Tibial artery (tissue), 4 donors: ENCODE measurements around the gene SLC5A8.

Experiments used
- DNase-seq, 2 donors: peaks; one replicate each; pipeline ENCODE4 v3.0.0-alpha.2; 2019
- H3K27ac ChIP-seq, 2 donors: fragments of 200-600 bp; sonication (generic) in 1 of 2; 1 replicate in 1 of 2; 2 replicates in 1 of 2; pipeline ENCODE4 v1.5.1; 2018 to 2019; ENCODE audit warnings: mild to moderate bottlenecking in 1 of 2
- H3K27me3 ChIP-seq, 2 donors: fragments of 200-600 bp; sonication (generic) in 1 of 2; one replicate each; pipeline versions ENCODE4 v1.5.1 to v1.6.0; 2016 to 2019
- H3K36me3 ChIP-seq, 3 donors: fragments of 200-600 bp; sonication (generic) in 2 of 3; one replicate each; pipeline ENCODE4 v1.5.1; 2016 to 2019; ENCODE audit warnings: mild to moderate bottlenecking in 2 of 3
- H3K4me1 ChIP-seq, 4 donors: fragments of 200-600 bp; sonication (generic) in 2 of 4; 1 replicate in 3 of 4; 2 replicates in 1 of 4; pipeline ENCODE4 v1.5.1; 2016 to 2019
- H3K4me3 ChIP-seq, 2 donors: fragments of 200-600 bp; sonication (generic) in 1 of 2; 1 replicate in 1 of 2; 2 replicates in 1 of 2; pipeline ENCODE4 v1.5.1; 2018 to 2019; ENCODE audit warnings: mild to moderate bottlenecking in 2 of 2
- H3K9me3 ChIP-seq, 3 donors: fragments of 200-600 bp; sonication (generic) in 1 of 3; one replicate each; pipeline ENCODE4 v1.5.1; 2016 to 2019
- intact Hi-C: fragments of 100-400 bp; cut with DNase I; formaldehyde crosslinking; loops from one replicate; pipeline ENCODE4 v1.15.0; 2023; ENCODE audit warnings: low total_unique reads
- TF ChIP-seq, protein P1 (sequence below), 2 experiments: fragments of 200-600 bp in 1 of 2; fragments of 450-650 bp in 1 of 2; IDR thresholded peaks; one replicate each; pipeline ENCODE4 v1.5.1; 2017 to 2019; ENCODE audit warnings: antibody characterized with exemption in 2 of 2, mild to moderate bottlenecking in 1 of 2, moderate library complexity in 1 of 2

Gene SLC5A8

DNA sequence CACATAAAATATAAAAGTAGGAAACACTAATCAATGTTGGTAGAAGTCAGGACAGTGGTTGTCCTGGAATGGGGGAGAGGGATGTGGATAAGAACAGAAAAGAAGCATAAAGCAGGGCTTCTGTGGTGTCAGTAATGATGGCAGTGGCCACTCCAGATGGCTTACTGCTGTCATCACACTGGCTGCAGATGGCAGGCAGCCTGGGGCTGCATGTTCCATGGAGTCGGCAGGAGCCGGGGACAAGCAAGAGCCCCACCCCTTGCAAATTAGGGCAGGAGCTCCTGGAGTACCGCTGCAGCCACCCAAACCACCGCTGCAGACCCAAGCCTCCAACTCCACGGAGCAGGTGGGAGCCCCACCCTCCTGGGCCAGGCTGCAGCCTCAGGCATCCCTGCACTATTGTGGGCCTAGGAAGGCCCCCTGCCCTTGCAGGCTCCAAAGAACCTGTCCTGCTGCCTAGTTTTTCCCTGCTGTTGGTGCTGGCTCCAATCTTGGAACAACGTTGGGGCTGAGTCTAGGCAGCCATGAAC lies 28.8 kb upstream of the SLC5A8 start:
- no peak for DNase-seq
- H3K9me3 ChIP-seq = no peaks in the 10 kb centered on the region
- no peak overlapping the region for H3K4me3 ChIP-seq
- no peak overlapping the region for H3K27ac ChIP-seq
- TF ChIP-seq, protein P1, sequence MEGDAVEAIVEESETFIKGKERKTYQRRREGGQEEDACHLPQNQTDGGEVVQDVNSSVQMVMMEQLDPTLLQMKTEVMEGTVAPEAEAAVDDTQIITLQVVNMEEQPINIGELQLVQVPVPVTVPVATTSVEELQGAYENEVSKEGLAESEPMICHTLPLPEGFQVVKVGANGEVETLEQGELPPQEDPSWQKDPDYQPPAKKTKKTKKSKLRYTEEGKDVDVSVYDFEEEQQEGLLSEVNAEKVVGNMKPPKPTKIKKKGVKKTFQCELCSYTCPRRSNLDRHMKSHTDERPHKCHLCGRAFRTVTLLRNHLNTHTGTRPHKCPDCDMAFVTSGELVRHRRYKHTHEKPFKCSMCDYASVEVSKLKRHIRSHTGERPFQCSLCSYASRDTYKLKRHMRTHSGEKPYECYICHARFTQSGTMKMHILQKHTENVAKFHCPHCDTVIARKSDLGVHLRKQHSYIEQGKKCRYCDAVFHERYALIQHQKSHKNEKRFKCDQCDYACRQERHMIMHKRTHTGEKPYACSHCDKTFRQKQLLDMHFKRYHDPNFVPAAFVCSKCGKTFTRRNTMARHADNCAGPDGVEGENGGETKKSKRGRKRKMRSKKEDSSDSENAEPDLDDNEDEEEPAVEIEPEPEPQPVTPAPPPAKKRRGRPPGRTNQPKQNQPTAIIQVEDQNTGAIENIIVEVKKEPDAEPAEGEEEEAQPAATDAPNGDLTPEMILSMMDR (IDR thresholded peaks at IDR 0.05) = no peak
- no peaks in the 10 kb centered on the region for H3K4me1 ChIP-seq
- intact Hi-C loops = loop anchor here (5.0 kb wide), 1 partner anchor 167 kb away; no protein-coding TSS in a partner anchor
- no peaks in the 10 kb centered on the region for H3K36me3 ChIP-seq
- peaks cover 0 to 4% of the 10 kb centered on the region in 2 donors for H3K27me3 ChIP-seq

DNA sequence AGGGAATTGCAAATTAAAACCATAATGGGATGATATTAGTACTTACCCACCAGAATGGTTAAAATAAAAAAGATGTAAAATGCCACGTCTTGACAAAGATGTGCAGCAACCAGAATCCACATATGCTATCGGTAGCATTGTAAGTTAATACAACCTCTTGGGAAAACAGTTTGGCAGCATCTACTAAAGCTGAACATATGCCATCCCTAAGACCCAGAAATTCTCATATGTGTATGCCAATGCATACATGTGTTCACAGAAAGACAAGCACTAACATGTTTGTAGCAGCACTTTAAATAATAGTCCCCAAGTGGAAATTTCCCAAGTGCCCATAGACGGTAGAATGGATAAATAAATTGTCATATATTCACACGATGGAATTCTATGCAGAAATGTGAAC lies 28.3 kb upstream of the SLC5A8 start:
- Histone ChIP-seq H3K27me3 (peaks cover 0 to 4% of the 10 kb centered on the region in 2 donors), H3K36me3 (no peaks in the 10 kb centered on the region), H3K9me3 (no peaks in the 10 kb centered on the region), H3K4me1 (no peaks in the 10 kb centered on the region), H3K27ac (no peak overlapping the region), H3K4me3 (no peak overlapping the region)
- TF ChIP-seq, protein P1 (IDR thresholded peaks at IDR 0.05) = no peak
- DNase-seq = no peak
- intact Hi-C loops = loop anchor here (5.0 kb wide), 1 partner anchor 166 kb away; no protein-coding TSS in a partner anchor

DNA sequence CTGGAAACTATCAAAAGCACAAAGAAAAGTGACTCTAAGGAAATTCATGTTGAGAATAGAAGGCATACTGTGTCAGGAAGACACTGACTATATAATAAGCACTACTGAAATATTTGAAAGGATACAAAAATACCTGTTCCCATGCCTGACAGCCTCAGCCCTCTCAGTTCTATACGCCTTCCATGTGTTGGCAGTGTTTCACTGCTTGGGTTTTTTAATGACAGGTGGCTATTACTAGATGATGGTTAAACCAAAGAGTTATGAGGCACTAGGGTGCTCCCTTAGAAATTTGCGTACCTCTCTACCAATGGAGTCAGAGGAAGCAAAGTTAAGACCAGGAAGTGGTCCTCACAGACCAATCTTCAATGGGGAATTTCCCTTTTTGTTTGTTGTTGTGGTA lies 25.6 kb upstream of the SLC5A8 start:
- Histone ChIP-seq H3K4me3 (no peak overlapping the region), H3K27me3 (peaks cover 0 to 4% of the 10 kb centered on the region in 2 donors), H3K4me1 (no peaks in the 10 kb centered on the region), H3K9me3 (no peaks in the 10 kb centered on the region), H3K27ac (no peak overlapping the region), H3K36me3 (no peaks in the 10 kb centered on the region)
- no peak for DNase-seq
- intact Hi-C loops = loop anchor here (5.0 kb wide), 1 partner anchor 163 kb away; no protein-coding TSS in a partner anchor
- TF ChIP-seq, protein P1 (IDR thresholded peaks at IDR 0.05) = no peak

GRCh38 chr12:101231636-101232035 lies 21.6 kb upstream of the SLC5A8 start:
- TF ChIP-seq, protein P1 (IDR thresholded peaks at IDR 0.05) = no peak
- no peak overlapping the region for H3K4me3 ChIP-seq
- intact Hi-C loops = no loop called here
- H3K27me3 ChIP-seq = no peaks in the 10 kb centered on the region
- no peaks in the 10 kb centered on the region for H3K36me3 ChIP-seq
- no peaks in the 10 kb centered on the region for H3K4me1 ChIP-seq
- H3K27ac ChIP-seq = no peak overlapping the region
- DNase-seq = no peak
- H3K9me3 ChIP-seq = no peaks in the 10 kb centered on the region

- no peak overlapping the region for H3K27ac ChIP-seq
- no peak for DNase-seq
These were observed 20.5 kb upstream of the SLC5A8 start for GRCh38 chr12:101230547-101230946.

More at GRCh38 chr12:101230547-101230946, 20.5 kb upstream of the SLC5A8 start:
- Histone ChIP-seq H3K9me3 (no peaks in the 10 kb centered on the region), H3K4me1 (no peaks in the 10 kb centered on the region), H3K4me3 (no peak overlapping the region), H3K36me3 (no peaks in the 10 kb centered on the region), H3K27me3 (no peaks in the 10 kb centered on the region)
- TF ChIP-seq, protein P1 (IDR thresholded peaks at IDR 0.05) = no peak
- intact Hi-C loops = no loop called here
